Activated T-helper 9 cell treated with anti-CD3 and anti-CD28 coated beads, Interleukin-2, amount 50 U/mL, for 16 hours (primary cell): Measurements from ENCODE around the gene RHOG.
"Not testable (repeated sequence)": the region's sequence is repeated elsewhere in the genome, so short reads cannot be mapped to it uniquely, and the experiment has no call there.

Source experiments
- DNase-seq: peaks from one replicate; pipeline ENCODE4 v3.0.0-alpha.2; 2020; ENCODE audit warnings: low read depth

RHOG gene

GRCh38 chr11:3840870-3841425 lies at the start of gene RHOG:
RHOG (minus strand) TSS chr11:3840959; CDS start chr11:3828138, 12,821 bp downstream.
- DNase-seq, result peak; percentile 61

- DNase-seq, result no peak
These were observed 49.3 kb upstream of the RHOG start for GRCh38 chr11:3890014-3890413.

- DNase-seq, result no peak
These were observed 48.1 kb upstream of the RHOG start for GRCh38 chr11:3888876-3889275.

- no peak for DNase-seq
These were observed 46.2 kb upstream of the RHOG start for GRCh38 chr11:3886985-3887384.

- DNase-seq, result no peak
These were observed 45.1 kb upstream of the RHOG start for GRCh38 chr11:3885855-3886254.

GRCh38 chr11:3882655-3883054 lies 41.9 kb upstream of the RHOG start:
- no peak for DNase-seq

GRCh38 chr11:3880724-3881123 lies 40.0 kb upstream of the RHOG start:
- DNase-seq, result no peak

- DNase-seq, result no peak
These were observed 39.3 kb upstream of the RHOG start for GRCh38 chr11:3879967-3880542.

- no peak for DNase-seq
These were observed 38.6 kb upstream of the RHOG start for GRCh38 chr11:3879216-3879966.

GRCh38 chr11:3878258-3878584 lies 37.5 kb upstream of the RHOG start:
- no peak for DNase-seq

- no peak for DNase-seq
These were observed 36.9 kb upstream of the RHOG start for GRCh38 chr11:3877364-3878257.

GRCh38 chr11:3876613-3877012 lies 35.9 kb upstream of the RHOG start:
- DNase-seq, result no peak

GRCh38 chr11:3873712-3874349 lies 33.1 kb upstream of the RHOG start:
- no peak for DNase-seq

- no peak for DNase-seq
These were observed 26.7 kb upstream of the RHOG start for GRCh38 chr11:3867209-3868091.

GRCh38 chr11:3866836-3867208 lies 26.1 kb upstream of the RHOG start:
- no peak for DNase-seq

GRCh38 chr11:3866206-3866605 lies 25.4 kb upstream of the RHOG start:
- no peak for DNase-seq

GRCh38 chr11:3865388-3866193 lies 24.8 kb upstream of the RHOG start:
- no peak for DNase-seq

GRCh38 chr11:3861683-3862082 lies 20.9 kb upstream of the RHOG start:
- DNase-seq, result no peak

GRCh38 chr11:3860898-3861393 lies 20.2 kb upstream of the RHOG start:
- not testable (repeated sequence) for DNase-seq

- no peak for DNase-seq
These were observed 19.6 kb upstream of the RHOG start for GRCh38 chr11:3860375-3860774.
